NCI-H69 (cell line): ENCODE measurements around the gene INSYN1.
A peak's percentile ranks its signal among the peaks of the same experiment; 100 is the strongest.
"Not testable (repeated sequence)": the region's sequence is repeated elsewhere in the genome, so short reads cannot be mapped to it uniquely, and the experiment has no call there.

Experiments used
- DNase-seq: peaks from one replicate; lab custom pipeline; 2025; lab: John Stamatoyannopoulos, UW

Gene INSYN1, protein sequence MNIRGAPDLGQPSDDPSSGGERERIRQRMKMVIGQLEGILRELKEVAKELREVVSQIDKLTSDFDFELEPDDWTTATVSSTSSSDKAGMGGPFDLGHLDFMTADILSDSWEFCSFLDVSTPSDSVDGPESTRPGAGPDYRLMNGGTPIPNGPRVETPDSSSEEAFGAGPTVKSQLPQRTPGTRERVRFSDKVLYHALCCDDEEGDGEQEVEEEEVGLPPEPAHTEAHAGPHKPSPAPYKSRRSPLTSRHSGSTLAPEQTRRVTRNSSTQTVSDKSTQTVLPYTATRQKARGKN

DNA sequence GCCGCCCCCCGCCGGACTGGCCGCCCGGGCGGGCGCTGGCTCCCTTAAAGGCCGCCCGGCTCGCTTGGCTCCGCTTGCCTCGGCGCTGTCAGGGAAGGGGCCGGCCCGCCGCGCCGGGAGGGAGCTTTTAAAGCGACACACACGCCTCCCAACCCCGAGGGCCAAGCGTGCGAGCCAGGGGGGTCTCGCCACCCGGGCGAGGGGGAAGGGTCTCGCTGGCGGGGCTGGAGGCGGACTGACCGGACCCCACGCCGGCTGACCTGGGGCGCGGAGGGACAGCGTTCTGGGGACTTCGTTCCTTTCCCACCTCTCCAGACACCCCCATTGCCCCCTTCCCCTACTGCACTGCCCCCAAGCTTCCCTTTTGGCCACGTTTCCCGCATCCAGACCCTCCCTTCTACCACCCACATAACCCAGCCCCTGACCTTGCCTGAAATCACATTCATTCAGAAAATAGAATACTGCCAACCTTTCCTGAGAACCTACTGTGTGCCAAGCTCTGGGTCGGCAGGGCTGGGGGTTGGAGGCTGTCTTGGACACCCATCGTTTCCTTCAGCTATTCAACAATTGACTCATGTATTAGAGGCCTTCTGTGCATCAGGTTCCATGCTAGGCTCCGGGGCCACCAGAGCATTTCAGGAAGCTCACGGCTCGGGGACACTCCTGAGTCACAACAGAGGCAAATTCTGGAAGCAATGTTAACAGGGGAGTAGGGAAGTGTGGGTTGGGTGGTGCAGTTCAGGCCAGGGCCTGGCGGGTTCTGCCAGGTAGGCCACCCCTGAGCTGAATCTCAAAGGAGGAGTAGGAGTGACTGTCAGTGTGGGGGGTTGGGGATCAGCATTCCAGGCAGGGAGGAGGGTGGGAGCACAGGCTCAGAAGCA, at the start of gene INSYN1:
Gene INSYN1, minus strand, starts transcription at position 102 of the 881 bp plus-strand sequence. CDS start 2,221 bp downstream, outside the sequence.
- peak; percentile 10 for DNase-seq

DNA sequence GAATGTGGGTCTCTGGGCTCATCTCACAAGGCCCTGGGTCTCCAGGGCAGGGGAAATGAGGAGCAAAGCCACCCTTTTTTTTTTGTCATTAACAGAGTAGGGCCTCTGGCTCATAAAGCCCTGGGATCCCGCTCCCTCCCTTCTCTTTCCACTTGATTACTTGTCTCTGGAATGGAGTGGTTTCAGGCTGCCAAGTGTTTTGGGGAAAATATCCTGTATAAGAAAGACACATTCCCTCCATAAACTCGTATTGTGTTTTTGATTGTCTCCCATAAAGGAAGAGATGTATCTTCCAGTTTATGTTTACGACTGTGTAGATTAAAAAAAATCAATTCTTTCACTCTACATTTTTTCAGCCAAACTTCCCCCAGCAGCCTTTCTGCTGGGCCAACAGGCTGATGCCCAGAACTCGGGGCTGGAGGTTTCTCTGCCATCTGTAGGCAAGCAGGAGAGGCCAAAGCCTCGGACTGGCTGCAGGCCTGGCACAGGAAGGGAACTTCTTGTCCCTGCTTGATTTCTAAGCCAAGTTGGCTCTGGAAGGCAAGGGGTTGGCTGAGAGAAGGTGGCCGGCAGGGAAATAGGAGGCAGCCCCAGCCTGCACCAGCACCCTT, 49.4 kb upstream of the INSYN1 start:
- no peak for DNase-seq

DNA sequence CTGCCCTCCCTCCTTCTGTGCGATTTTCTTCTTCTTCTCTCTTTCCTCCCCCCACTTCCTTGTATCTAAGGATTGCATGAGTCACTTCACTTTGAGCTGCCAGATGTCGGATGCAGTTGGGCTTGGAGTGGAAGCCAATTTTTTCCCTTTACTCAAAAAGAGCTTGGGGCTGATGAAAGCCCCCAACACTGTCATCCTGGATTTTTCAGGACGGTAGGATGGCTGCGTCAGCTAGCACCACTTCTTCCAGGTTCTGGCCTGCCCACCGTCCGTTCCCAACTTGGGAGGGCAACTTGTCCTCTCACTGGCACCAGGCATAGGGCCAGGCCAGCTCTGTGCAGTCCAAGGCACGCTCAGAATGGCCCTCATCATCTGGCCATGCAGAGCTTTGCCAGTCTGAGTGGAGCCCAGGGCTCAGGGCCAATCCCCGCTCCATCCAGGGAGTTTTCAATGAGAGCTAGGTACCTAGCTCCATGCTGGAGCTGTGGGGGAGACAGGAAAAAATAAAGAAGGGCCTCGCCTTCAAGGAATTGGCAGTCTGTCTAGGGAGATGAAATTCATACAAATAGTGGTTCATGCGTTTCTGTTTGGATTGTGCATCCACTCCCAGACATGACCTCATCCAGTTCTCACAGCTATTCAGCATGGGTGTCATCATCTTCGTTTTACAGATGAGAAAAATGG, 47.7 kb upstream of the INSYN1 start:
- no peak for DNase-seq

DNA sequence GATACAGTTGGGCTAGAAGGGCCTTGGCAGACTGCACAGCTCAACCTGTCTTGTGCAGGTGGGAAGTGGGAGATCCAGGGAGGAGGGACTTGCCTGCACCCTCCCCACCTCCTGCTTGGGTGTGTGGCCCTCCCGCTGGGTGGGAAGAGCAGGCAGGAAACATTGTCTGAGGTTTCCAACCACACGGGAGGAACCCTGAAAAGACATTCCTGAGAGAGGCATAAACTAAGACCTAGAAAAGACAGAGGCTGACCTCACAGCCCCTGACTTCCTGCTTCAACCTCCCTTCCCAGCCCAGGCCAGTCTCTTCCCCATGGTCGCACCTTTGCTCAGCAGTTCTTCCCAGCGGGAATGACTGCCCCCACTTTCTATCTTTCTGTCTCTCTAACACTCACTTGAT, 46.3 kb upstream of the INSYN1 start:
- no peak for DNase-seq

DNA sequence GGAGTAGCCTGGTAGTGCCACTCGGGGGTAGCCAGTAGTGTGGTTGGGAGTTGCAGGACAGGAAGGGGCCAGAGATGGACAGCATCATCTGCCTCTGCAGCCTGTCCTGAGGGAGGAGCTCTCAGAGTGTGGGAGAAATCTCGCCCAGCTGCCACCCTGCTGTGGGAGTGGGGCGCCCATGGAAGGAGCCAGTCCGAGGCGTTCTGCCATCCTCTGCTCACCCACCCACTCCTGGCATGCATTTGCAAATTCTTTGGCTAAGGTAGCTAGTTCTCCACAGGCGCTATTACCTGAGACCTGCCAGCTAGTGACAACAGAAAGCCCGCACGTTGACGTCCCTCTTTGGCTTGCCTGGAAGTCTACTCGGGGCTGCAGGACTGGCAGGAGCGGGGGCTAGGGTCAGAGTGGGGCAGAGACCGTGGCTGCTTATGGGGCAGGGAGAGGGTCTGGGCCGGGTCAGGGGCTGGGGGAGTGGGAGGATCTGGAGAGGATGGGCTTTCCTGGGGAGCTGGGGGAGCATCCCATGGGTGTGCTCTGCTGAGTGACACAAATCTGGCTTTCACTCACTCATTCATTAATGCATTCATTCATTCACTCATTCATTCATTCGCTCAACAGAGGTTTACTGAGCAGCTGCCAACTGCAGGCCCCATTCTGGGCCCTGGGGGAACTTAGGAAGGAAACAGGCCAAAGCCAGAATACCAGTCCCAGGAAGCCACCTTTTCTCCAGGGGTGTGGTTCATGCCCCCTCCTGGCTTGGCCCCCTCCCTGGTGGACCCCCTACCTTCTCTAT, 44.4 kb upstream of the INSYN1 start:
- DNase-seq = no peak

DNA sequence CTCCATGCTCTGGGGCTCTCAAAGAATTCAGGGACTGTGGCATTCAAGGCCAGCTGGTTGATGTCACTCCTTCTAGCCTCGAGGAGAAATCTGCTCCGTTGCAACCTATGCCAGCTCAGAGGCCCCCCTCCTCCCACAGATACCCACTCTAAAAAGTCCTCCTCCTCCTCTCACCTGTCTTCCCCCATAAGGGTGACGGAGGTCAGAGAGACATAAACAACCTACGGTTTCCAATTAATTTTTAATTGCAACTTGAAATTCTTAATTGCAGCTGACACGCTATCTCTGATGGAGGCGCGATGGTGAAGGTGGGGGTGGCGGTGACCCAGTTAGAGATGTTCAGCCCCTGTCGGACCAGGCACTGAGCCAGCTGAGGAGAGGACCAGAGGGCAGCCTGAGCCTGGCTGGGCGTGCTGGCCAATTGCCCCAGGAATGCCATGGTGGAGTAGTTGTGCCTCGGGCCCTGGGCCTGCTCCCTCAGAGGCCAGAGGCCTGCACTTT, 43.2 kb upstream of the INSYN1 start:
- no peak for DNase-seq

DNA sequence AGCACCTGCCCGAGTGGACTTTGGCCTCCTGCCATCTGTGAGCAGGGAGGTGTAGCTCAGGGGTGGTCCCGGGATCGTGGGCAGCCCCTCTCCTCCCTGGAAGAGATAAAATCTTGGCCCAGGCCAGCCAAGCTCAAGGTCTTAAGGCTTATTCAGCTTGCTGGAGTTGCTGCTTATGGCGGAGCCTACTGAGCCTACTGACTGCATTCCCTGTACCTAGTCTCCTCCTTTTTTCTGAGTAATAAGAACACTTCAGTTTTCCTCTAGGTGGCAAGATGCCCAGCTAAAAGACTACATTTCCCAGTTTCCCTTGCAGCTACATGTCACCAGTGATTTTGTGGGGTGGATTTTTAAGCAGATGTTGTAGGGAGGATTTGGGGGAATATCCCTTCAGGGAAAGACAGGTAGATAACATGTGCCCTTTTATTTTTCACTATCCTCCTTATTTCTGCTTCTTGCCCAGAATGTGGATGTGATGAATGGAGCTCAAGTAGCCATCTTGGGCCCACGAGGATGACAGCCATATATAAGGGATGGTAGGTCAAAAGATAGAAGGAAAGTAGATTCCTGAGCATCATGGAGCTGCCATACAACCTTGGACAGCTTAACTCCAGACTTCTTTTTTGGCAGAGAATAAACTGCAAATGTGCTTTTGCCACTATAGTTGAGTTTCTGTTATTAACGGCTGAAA, 41.4 kb upstream of the INSYN1 start:
- DNase-seq = no peak

DNA sequence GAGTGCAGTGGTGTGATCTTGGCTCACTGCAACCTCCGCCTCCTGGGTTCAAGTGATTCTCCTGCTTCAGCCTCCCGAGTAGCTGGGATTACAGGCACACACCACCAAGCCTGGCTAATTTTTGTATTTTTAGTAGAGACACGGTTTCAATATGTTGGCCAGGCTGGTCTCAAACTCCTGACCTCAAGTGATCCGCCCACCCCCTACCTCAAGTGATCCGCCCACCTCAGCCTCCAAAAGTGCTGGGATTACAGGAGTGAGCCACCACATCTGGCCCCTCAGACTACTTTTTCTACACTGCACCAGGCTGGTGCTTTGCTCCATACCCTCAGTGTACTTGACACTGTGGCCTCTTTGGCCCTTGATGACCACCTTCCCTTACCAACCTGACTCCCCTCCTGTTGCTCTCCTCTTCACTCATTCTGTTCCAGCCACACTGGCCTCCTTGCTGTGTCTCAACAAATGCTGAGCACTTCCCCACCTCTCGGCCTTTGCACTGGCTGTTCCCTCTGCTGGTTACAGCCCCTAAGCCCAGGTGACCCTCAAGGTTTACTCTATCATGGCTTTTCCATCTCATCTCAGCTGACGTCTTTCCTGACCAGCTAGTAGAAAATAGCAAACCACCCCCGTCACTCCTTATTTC, 39.9 kb upstream of the INSYN1 start:
- not testable (repeated sequence) for DNase-seq

DNA sequence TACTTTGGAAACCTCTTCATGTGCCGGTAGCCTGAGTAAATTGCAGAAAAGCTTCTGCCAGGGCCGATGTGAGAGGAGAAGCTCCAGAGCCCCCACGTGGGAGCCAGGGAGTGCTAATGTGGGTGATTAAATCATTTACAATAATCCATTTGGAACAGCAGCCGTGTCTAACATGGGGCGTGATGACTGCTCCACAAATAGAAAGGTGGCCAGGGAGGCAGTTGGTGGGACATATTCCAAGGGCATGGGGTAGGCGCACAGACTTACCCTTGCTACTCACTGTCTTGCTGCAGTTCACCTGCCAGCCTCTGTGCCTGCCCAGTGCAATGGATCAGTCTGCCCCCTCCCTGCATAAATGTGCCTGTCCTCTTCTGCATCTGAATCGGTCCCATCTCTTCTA, 39.3 kb upstream of the INSYN1 start:
- no peak for DNase-seq

DNA sequence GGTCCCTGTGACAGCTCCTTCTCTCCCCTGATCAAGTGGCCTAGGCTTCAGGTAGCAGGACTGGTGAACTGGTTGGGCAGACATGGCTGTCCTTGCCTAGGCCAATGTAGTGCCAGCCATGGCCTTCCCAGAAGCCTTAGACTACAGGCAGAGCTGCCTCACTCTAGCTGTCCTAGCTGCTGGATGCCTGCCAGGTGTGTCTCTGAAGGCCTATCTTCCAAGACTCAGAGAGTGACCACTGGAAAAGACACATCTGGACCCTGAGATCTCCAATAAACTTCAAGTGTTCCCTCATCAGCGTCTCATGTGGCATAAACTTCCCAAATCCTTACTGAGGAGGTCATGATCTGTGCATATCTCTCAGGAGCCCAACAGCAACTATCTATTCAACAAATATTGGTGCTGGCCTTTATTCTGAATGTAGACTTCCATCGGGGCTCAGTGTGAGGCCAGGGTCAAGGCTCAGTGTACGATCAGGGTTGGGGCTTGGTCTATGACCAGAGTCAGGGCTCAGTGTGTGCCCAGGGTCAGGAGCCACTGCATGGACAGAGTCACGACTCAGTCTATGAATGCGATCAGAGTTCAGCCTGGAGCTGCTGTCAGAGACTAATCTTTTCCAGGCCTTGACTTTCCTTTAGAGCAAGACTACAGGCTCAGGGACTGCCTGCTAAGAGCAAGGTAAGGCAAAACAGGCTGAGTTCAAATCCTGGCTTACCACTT, 36.5 kb upstream of the INSYN1 start:
- no peak for DNase-seq

DNA sequence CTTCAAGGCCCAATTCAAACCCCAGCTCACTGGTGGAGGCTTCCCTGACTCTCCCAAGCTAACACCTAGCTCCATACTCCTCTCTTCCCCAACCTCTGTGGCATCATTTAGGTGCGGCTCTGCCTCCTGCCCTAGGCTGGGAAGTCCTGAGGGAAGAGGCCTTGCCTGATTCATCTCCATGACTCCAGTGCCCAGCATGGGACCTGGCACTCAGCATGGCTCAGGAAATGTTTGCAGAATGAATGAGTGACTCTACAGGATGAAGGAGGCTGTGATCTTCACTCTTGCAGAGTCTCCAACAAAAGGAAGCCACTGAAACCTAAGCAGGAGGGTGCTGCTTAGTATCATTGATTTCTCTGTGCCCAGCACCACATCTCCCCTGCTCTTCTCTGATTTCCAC, 34.5 kb upstream of the INSYN1 start:
- no peak for DNase-seq

DNA sequence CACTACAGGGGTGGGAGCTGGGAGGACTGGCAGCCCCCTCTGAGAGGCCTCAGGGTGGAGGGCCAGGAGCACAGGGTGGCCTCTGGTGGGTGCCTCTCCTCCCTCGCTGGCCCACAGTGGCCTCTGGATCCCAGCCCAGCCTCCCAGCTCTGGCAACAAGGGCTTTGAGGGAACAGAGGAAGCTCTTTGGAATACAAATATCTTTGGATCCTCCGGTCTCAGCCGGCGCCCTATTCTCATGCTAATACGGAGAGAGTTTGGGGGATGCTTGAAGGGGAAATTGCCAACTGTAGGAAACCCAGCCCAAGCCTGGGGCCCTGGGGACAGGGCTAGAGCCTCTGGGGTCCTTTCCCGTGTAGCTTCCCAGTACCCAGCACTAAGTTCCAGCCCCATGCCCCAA, 33.4 kb upstream of the INSYN1 start:
- no peak for DNase-seq

DNA sequence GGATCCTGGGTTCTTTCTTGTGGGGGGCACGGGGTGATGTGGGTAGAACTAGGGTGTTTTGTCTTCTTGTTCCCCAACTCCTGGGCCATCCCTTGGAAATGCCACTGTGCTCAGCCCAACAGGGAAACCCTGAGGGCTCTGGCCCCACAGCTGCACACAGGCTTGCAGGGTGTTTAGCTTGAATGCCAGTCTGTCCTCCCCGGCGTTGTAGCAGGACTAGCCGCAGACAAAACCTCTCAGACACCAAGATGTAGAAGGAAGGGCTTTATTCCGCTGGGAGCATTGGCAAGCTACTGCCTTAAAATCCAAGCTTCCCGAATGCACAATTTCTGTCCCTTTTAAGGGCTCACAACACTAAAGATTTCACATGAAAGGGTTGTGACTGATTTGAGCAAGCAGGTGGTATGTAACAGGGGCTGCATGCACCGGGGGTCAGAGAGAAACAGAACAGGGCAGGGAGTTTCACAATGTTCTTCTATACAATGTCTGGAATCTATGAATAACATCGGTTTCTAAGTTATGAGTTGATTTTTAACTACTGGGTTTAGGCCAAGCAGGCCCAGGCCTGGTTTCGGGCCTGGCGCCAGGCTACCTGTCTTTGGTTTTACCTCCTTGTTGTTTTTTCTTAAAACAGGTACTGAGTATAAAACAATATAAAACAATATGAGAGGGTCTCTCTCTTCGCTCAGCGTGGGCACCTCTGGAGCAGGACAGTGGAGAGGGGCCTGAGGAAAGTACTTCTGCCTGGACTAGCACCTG, 32.3 kb upstream of the INSYN1 start:
- DNase-seq = not testable (repeated sequence)

DNA sequence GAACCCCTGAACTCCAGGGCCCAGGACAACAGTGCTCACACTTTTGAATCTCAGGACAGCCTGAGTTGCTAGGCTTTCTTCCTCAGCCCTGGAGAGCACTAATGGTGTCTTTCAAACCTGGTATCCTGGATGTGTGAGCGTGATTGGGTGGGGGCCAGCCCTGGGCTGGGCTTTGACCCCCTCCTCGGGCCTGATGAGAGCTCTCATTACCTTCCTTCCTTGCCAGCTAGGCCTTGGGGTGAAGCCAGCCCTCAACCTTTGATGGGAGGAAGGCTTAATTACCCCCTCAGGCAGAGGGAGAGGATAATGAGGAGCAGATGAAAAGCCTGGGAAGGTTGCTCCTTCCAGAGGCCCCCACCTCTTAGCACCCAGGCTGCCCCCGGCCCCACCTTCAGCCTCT, 31.1 kb upstream of the INSYN1 start:
- DNase-seq = peak; percentile 41

DNA sequence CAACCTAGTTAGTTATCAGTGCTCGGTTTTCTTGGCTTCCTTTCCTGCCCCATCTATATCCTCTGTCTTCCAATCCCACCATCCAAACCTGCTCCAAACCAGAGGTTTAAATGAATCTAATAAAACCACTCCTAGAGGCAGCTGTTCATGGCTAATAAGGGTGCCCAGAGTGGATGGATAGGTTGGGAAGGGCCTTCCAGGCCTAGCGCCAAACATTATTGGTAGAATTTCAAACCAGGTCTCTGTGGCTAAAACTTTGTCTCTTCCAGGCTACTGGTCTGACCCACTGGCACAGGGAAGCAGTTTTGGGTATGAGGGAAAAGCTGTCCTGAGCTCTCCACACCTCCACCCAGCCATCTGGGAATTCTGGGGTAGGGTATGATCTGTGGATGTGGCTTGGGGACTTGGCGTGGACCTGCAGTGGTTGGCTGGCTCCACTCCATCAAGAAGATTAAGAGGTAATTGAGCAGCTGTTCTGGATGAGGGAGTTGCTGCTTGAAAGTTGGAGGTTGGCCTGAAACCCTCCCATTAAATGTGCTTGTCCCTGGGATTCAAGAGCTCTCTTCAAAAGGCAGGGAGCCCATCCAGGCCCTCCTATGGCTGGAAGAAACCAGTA, 29.3 kb upstream of the INSYN1 start:
- DNase-seq = no peak

DNA sequence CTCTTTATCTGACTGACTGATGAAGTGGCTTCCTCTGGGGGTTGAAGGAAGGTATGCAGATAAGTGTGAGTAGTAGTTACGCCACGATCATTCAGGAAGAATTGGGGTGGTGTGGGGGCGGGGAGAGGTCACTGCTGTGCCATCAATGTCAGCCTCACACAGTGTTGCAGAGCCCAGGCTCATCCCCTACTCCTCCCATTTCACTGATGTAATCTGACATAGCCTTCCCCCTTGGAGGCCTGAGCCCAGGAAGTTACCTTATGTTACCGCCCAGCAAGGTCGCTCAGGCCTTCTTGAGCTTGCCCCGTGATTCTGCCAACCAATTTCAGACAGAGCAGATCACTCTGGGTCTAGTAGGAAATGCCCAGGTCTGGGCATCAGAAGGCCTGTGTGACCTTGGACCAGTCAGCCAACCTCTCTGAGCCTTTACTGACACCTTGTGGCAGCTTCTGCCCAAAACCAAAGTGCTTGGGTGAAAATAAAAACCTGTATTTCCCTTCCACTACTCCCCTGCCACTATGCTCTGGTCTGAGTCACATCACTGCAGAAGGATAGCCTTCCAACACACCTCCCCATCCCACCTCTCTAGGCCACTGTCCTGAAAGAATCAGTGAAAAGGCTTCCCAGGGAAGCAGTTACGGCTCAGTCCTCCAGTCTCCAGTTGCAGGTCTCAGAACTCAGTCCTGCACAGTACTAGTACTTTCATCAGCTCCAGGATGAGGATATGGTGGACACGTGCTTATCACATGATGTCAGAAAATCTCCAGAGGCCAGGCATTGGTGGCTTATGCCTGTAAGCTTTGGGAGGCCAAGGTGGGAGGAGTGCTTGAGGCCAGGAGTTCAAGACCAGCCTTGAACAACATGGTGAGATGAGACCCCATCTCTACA, 28.1 kb upstream of the INSYN1 start:
- no peak for DNase-seq

DNA sequence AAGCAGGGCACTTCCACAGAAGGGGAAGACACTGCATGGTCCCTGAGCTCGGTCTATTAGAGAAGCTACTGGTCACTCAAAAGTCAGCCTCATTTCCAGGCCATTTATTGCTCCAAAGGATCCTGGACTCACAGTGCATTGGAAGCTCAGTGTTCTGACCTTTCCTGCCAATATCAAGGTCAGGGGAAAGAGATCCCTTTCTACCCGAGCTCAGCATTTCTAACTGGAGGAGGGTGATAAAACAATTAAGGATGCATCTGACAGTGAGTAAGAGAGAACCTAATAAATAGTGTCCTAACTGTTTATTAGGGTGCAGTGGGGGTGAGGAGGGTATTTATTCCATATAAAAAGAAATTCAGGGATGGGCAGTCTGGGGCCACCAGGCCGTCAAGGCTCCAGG, 26.8 kb upstream of the INSYN1 start:
- DNase-seq = no peak
